T-cell (primary cell): ENCODE results near the gene REG1B. TPM values are rescaled to one million over a fixed set of nuclear protein-coding genes. Genes with fewer than 3 reads are reported as not detected.

ENCODE experiments used
- ATAC-seq, 4 experiments: fragments of 200-7000 bp in 3 of 4; fragments of 150-1000 bp in 1 of 4; cut with Tn5 transposase; replicated peaks in 1 of 4; 1 replicate in 3 of 4; 2 replicates in 1 of 4; pipeline ENCODE4 v1.10.0; 2021; ENCODE audit warnings: moderate library complexity in 3 of 4, mild to moderate bottlenecking in 2 of 4, moderate number of reproducible peaks in 1 of 4
- CTCF ChIA-PET, 2 donors: fragments of 300-600 bp; sonication (Branson Sonifier 250); formaldehyde crosslinking; loops; one replicate each; lab custom pipeline; 2022; ENCODE audit warnings: antibody characterized with exemption in 2 of 2; lab: Charles Lee
- POLR2A ChIA-PET, 2 donors: fragments of 300-600 bp; sonication (Branson Sonifier 250); formaldehyde crosslinking; loops; one replicate each; lab custom pipeline; 2022; ENCODE audit warnings: antibody characterized with exemption in 2 of 2; lab: Charles Lee
- DNase-seq, 35 experiments: peaks; one replicate each; pipeline versions ENCODE4 v3.0.0 to v3.0.0-alpha.2; 2013 to 2023
- H3K27ac ChIP-seq: one replicate; pipeline ENCODE4 v1.5.1; 2013; ENCODE audit warnings: low read length
- H3K27me3 ChIP-seq, 2 experiments: replicated peaks in 1 of 2; 1 replicate in 1 of 2; 2 replicates in 1 of 2; pipeline versions ENCODE4 v1.6.1 to v1.7.0; 2013; ENCODE audit warnings: low read length in 1 of 2, mixed read lengths in 1 of 2; ENCODE audit not compliant: control insufficient read depth in 2 of 2, insufficient read depth in 2 of 2; ENCODE audit errors: extremely low read depth in 1 of 2
- H3K36me3 ChIP-seq, 2 donors: 1 replicate in 1 of 2; 2 replicates in 1 of 2; pipeline versions ENCODE4 v1.6.1 to v1.7.0; 2013; ENCODE audit warnings: low read length in 1 of 2; ENCODE audit not compliant: control insufficient read depth in 2 of 2, insufficient read depth in 1 of 2; ENCODE audit errors: extremely low read depth in 1 of 2
- H3K4me1 ChIP-seq, 2 experiments: 1 replicate in 1 of 2; 2 replicates in 1 of 2; pipeline versions ENCODE4 v1.6.1 to v1.7.0; 2013; ENCODE audit warnings: low read length in 2 of 2, mixed read lengths in 1 of 2; ENCODE audit not compliant: insufficient read depth in 2 of 2, control insufficient read depth in 1 of 2; ENCODE audit errors: extremely low read depth in 1 of 2
- H3K4me3 ChIP-seq, 2 donors: 1 replicate in 1 of 2; 2 replicates in 1 of 2; pipeline versions ENCODE4 v1.5.1 to v1.7.0; 2013; ENCODE audit warnings: mild to moderate bottlenecking in 2 of 2, low read length in 1 of 2, moderate library complexity in 1 of 2; ENCODE audit not compliant: control insufficient read depth in 1 of 2; ENCODE audit errors: extremely low read depth in 1 of 2
- H3K9me3 ChIP-seq: 2 replicates; pipeline ENCODE4 v1.7.0; 2013
- H3K27ac Mint-ChIP-seq, 2 donors: one replicate each; pipeline ENCODE4 v1.8.0; 2020 to 2021; ENCODE audit warnings: mild to moderate bottlenecking in 2 of 2, mixed read lengths in 2 of 2
- H3K27me3 Mint-ChIP-seq, 2 donors: one replicate each; pipeline ENCODE4 v1.8.0; 2021 to 2022; ENCODE audit warnings: mixed read lengths in 2 of 2
- H3K36me3 Mint-ChIP-seq: one replicate; pipeline ENCODE4 v1.8.0; 2021; ENCODE audit warnings: mixed read lengths
- H3K4me1 Mint-ChIP-seq, 3 donors: one replicate each; pipeline ENCODE4 v1.8.0; 2020 to 2022; ENCODE audit warnings: mixed read lengths in 3 of 3, mild to moderate bottlenecking in 1 of 3
- H3K4me3 Mint-ChIP-seq, 3 donors: one replicate each; pipeline ENCODE4 v1.8.0; 2020 to 2022; ENCODE audit warnings: mild to moderate bottlenecking in 3 of 3, mixed read lengths in 3 of 3, moderate library complexity in 3 of 3
- H3K9me3 Mint-ChIP-seq, 3 donors: one replicate each; pipeline ENCODE4 v1.8.0; 2020 to 2022; ENCODE audit warnings: mixed read lengths in 3 of 3
- WGBS: methylation state at CpG from one replicate; pipeline ENCODE4 v1.1.5; 2013; ENCODE audit warnings: missing lambda C conversion rate; ENCODE audit not compliant: insufficient coverage; 5-methylcytosine and 5-hydroxymethylcytosine counted together
- total RNA-seq, 35 experiments: library from RNA in 6 of 35; stranded (reverse) in 6 of 35; fragments of 120-200 nt in 1 of 35; gene quantifications; one replicate each; pipeline versions ENCODE4 v1.2.1 to v1.2.4 and lab custom pipeline; 2013 to 2026

REG1B gene
- total RNA-seq, 5 donors from 2014 or later (not counting 1 experiment from before 2014, with no cell fraction given), result 4.9 to 6.5 (median 5.4) TPM; not detected in 2

DNA sequence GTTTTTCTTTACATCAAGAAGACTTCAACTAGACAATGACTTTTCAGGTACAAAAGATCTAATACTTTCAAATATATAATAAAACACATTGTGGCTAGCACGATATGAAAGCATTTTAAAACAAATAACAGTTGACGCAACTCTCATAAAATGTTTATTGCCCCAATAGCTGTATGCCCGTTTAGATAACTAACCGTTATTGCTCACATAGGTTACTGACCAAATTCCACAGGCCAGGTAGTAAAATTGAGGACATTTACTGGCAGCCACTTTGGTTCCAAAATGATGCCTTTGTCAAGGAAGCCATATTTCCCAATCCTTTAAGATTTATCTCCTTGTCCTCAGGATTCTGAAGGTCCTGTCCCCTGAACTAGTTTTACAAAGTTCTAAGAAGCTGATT lies 2.9 kb upstream of the REG1B start:
- no peak for ATAC-seq
- Histone ChIP-seq H3K27me3 (no peaks in the 10 kb centered on the region), H3K36me3 (no peaks in the 10 kb centered on the region), H3K4me1 (no peaks in the 10 kb centered on the region), H3K9me3 (no peaks in the 10 kb centered on the region), H3K4me3 (no peak overlapping the region), H3K27ac (no peak overlapping the region)
- no peak overlapping the region for H3K4me3 Mint-ChIP-seq
- no peak for DNase-seq
- POLR2A ChIA-PET, result no interaction called here
- H3K4me1 Mint-ChIP-seq, result no peaks in the 10 kb centered on the region
- WGBS, result 76% methylated on average over 3 of the region's 4 CpGs
- H3K27me3 Mint-ChIP-seq, result no peaks in the 10 kb centered on the region
- CTCF ChIA-PET, result no interaction called here
- no peaks in the 10 kb centered on the region for H3K36me3 Mint-ChIP-seq
- H3K9me3 Mint-ChIP-seq, result peaks cover 0 to 17% (median 7%) of the 10 kb centered on the region in 3 donors
- no peak overlapping the region for H3K27ac Mint-ChIP-seq

DNA sequence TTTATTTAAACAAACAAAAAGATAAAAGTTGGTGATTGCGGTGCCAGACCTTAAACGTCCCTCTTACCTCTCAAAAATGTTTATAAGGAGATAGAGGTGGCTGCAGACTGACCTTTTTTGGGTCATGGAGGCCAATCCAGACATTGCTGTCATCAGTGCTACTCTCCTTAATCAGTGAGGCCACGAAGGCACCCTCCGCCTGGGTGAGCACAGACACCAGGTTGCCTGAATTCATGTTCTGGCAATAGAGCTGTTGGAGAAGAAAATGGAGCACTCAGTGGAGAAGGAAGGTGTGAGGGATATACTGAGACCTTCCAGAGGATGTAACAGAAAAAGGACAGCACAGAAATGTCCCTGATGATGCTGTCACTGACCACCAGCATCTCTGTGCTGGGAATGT lies 1.5 kb downstream of the REG1B start:
- ATAC-seq (no peak), DNase-seq (no peak)
- Histone ChIP-seq H3K27me3 (no peaks in the 10 kb centered on the region), H3K4me1 (no peaks in the 10 kb centered on the region), H3K36me3 (no peaks in the 10 kb centered on the region), H3K4me3 (no peak overlapping the region), H3K27ac (no peak overlapping the region), H3K9me3 (no peaks in the 10 kb centered on the region)
- no peaks in the 10 kb centered on the region for H3K4me1 Mint-ChIP-seq
- no peak overlapping the region for H3K27ac Mint-ChIP-seq
- ChIA-PET CTCF (no interaction called here), POLR2A (no interaction called here)
- no peaks in the 10 kb centered on the region for H3K36me3 Mint-ChIP-seq
- no peak overlapping the region for H3K4me3 Mint-ChIP-seq
- 93% methylated on average over 2 of the region's 4 CpGs for WGBS
- peaks cover 7 to 21% (median 15%) of the 10 kb centered on the region in 3 donors for H3K9me3 Mint-ChIP-seq
- H3K27me3 Mint-ChIP-seq, result no peaks in the 10 kb centered on the region

DNA sequence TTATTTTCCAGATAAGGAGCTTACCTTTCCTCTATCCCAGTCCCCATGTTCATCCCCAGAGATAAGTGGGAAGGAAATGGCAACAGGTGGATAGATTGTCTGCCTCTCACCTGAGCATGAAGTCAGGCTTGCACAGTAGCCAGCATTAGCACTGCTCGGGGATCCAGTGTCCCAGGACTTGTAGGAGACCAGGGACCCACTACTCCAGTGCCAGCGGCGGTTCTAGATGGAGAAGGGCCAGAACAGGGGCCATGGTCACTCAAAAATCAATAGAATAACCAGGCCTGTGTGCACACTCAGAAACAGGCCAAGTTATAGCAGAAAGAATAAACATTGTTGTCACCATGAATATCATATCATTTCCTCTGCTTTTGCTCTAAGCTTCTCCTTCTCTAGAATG lies 2.4 kb downstream of the REG1B start:
- Mint-ChIP-seq H3K27ac (no peak overlapping the region), H3K36me3 (no peaks in the 10 kb centered on the region), H3K4me1 (no peaks in the 10 kb centered on the region), H3K27me3 (no peaks in the 10 kb centered on the region), H3K4me3 (no peak overlapping the region), H3K9me3 (peaks cover 7 to 21% (median 21%) of the 10 kb centered on the region in 3 donors)
- ChIA-PET POLR2A (no interaction called here), CTCF (no interaction called here)
- Histone ChIP-seq H3K9me3 (no peaks in the 10 kb centered on the region), H3K36me3 (no peaks in the 10 kb centered on the region), H3K27me3 (no peaks in the 10 kb centered on the region), H3K4me1 (no peaks in the 10 kb centered on the region), H3K4me3 (no peak overlapping the region), H3K27ac (no peak overlapping the region)
- no peak for DNase-seq
- WGBS, result 77% methylated on average over 3 of the region's 3 CpGs
- no peak for ATAC-seq

GRCh38 chr2:79084495-79085135 lies 3.2 kb downstream of the REG1B start:
- no peaks in the 10 kb centered on the region for H3K4me1 ChIP-seq
- no peaks in the 10 kb centered on the region for H3K27me3 ChIP-seq
- H3K4me3 ChIP-seq, result no peak overlapping the region
- H3K36me3 ChIP-seq, result no peaks in the 10 kb centered on the region
- ChIA-PET CTCF (no interaction called here), POLR2A (no interaction called here)
- peaks cover 9 to 23% (median 23%) of the 10 kb centered on the region in 3 donors for H3K9me3 Mint-ChIP-seq
- H3K4me1 Mint-ChIP-seq, result no peaks in the 10 kb centered on the region
- DNase-seq, result no peak
- no peak for ATAC-seq
- no peaks in the 10 kb centered on the region for H3K36me3 Mint-ChIP-seq
- no peaks in the 10 kb centered on the region for H3K9me3 ChIP-seq
- 43% methylated on average over 1 of the region's 3 CpGs for WGBS
- no peak overlapping the region for H3K27ac Mint-ChIP-seq
- H3K27me3 Mint-ChIP-seq, result no peaks in the 10 kb centered on the region
- H3K27ac ChIP-seq, result no peak overlapping the region
- H3K4me3 Mint-ChIP-seq, result no peak overlapping the region

DNA sequence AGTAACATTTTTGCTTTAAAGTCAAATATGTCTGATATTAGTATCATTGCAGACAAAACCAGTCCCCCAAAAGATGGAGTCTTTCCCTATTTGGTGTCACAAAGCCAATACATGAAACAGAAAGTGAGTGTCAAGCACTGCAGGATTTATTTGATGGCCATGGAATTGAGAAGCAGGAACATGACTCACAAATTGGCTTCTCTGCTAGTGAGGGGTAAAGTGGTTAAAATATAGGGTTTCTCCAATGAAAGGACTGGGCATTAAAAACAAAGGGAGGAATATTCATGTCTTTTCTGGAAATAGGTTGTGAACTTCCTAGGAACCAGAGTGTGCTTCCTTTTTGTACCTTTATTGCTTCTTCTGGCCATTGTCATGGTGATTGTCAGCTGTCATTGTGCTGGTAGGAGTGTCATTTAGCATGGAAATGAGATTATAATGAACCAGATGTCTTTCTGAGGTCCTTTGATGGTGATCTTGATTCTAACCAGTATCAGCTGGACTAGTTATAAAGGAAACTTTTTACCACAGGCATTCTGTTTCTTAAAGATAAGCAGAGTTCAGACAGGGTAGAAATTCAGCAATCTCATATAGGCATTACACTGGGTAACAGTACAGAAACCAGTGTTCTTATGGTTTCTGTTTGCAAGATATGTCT lies 4.1 kb downstream of the REG1B start:
- H3K4me1 ChIP-seq, result no peaks in the 10 kb centered on the region
- ATAC-seq (peak in 1 of 4 experiments; percentile 37), DNase-seq (no peak)
- Mint-ChIP-seq H3K36me3 (no peaks in the 10 kb centered on the region), H3K4me1 (no peaks in the 10 kb centered on the region), H3K9me3 (peaks cover 12 to 27% (median 26%) of the 10 kb centered on the region in 3 donors), H3K27me3 (no peaks in the 10 kb centered on the region), H3K4me3 (no peak overlapping the region), H3K27ac (no peak overlapping the region)
- ChIA-PET CTCF (no interaction called here), POLR2A (no interaction called here)
- no peaks in the 10 kb centered on the region for H3K27me3 ChIP-seq
- no peaks in the 10 kb centered on the region for H3K9me3 ChIP-seq
- H3K27ac ChIP-seq, result no peak overlapping the region
- no peaks in the 10 kb centered on the region for H3K36me3 ChIP-seq
- H3K4me3 ChIP-seq, result no peak overlapping the region

GRCh38 chr2:79082987-79083386 lies 4.8 kb downstream of the REG1B start:
- Mint-ChIP-seq H3K4me1 (no peaks in the 10 kb centered on the region), H3K4me3 (no peak overlapping the region)
- WGBS, result 96% methylated on average over 5 of the region's 5 CpGs

More at GRCh38 chr2:79082987-79083386, 4.8 kb downstream of the REG1B start:
- Histone ChIP-seq H3K36me3 (no peaks in the 10 kb centered on the region), H3K27me3 (no peaks in the 10 kb centered on the region), H3K4me3 (no peak overlapping the region), H3K27ac (no peak overlapping the region), H3K4me1 (no peaks in the 10 kb centered on the region), H3K9me3 (no peaks in the 10 kb centered on the region)
- DNase-seq (no peak), ATAC-seq (no peak)
- Mint-ChIP-seq H3K9me3 (peaks cover 19 to 27% (median 22%) of the 10 kb centered on the region in 3 donors), H3K36me3 (no peaks in the 10 kb centered on the region), H3K27ac (no peak overlapping the region), H3K27me3 (no peaks in the 10 kb centered on the region)
- CTCF ChIA-PET, result no interaction called here
- POLR2A ChIA-PET, result no interaction called here
